Astrocyte (in vitro differentiated cells and primary cell): ENCODE measurements around the gene CCDC102B. TPM values are rescaled to one million over a fixed set of nuclear protein-coding genes. Genes with fewer than 3 reads are reported as not detected.
"Not testable (repeated sequence)": the region's sequence is repeated elsewhere in the genome, so short reads cannot be mapped to it uniquely, and the experiment has no call there.

ENCODE experiments used
- DNase-seq: peaks from one replicate; pipeline ENCODE4 v3.0.0-alpha.2; 2010; ENCODE audit warnings: low read depth
- FAIRE-seq: peaks from 2 replicates; lab custom pipeline; 2011; peaks lifted over from hg19 to GRCh38; lab: Jason Lieb, UNC
- H2AFZ ChIP-seq: 2 replicates; pipeline ENCODE4 v1.6.0; 2012; ENCODE audit warnings: low read depth, low read length, inconsistent platforms
- H3K27ac ChIP-seq: 2 replicates; pipeline ENCODE4 v1.5.1; 2011; ENCODE audit warnings: low read depth, low read length, inconsistent platforms
- H3K27me3 ChIP-seq: 2 replicates; pipeline ENCODE4 v1.6.0; 2011; ENCODE audit warnings: low read length, inconsistent platforms; ENCODE audit not compliant: insufficient read depth
- H3K36me3 ChIP-seq: 2 replicates; pipeline ENCODE4 v1.5.1; 2011; ENCODE audit warnings: low read length, inconsistent platforms; ENCODE audit not compliant: insufficient read depth
- H3K4me1 ChIP-seq: 2 replicates; pipeline ENCODE4 v1.5.1; 2011; ENCODE audit warnings: low read length, inconsistent platforms; ENCODE audit not compliant: insufficient read depth
- H3K4me2 ChIP-seq: 2 replicates; pipeline ENCODE4 v1.6.0; 2012; ENCODE audit warnings: low read length, inconsistent platforms
- H3K4me3 ChIP-seq: 2 replicates; pipeline ENCODE4 v1.5.1; 2011; ENCODE audit warnings: low read depth, mild to moderate bottlenecking, low read length, inconsistent platforms; ENCODE audit not compliant: insufficient read depth
- H3K79me2 ChIP-seq: 2 replicates; pipeline ENCODE4 v1.6.0; 2012; ENCODE audit warnings: mild to moderate bottlenecking, low read length, inconsistent platforms; ENCODE audit not compliant: insufficient read depth
- H3K9ac ChIP-seq: 2 replicates; pipeline ENCODE4 v1.6.0; 2012; ENCODE audit warnings: mild to moderate bottlenecking, low read length, inconsistent platforms
- H3K9me3 ChIP-seq: 2 replicates; pipeline ENCODE4 v1.5.1; 2012; ENCODE audit warnings: low read depth, mild to moderate bottlenecking, low read length, inconsistent platforms; ENCODE audit not compliant: insufficient read depth
- H4K20me1 ChIP-seq: 2 replicates; pipeline ENCODE4 v1.6.0; 2012; ENCODE audit warnings: low read length, inconsistent platforms; ENCODE audit not compliant: insufficient read depth
- H3K27ac Mint-ChIP-seq: one replicate; pipeline ENCODE4 v1.8.0; 2021; ENCODE audit warnings: mild to moderate bottlenecking, mixed read lengths; ENCODE audit not compliant: unreplicated experiment
- H3K27me3 Mint-ChIP-seq: one replicate; pipeline ENCODE4 v1.8.0; 2021; ENCODE audit warnings: low read depth, mixed read lengths; ENCODE audit not compliant: unreplicated experiment
- H3K36me3 Mint-ChIP-seq: one replicate; pipeline ENCODE4 v1.8.0; 2021; ENCODE audit warnings: low read depth, mixed read lengths; ENCODE audit not compliant: unreplicated experiment
- H3K4me1 Mint-ChIP-seq: one replicate; pipeline ENCODE4 v1.8.0; 2021; ENCODE audit warnings: low read depth, mixed read lengths; ENCODE audit not compliant: unreplicated experiment
- H3K4me3 Mint-ChIP-seq: one replicate; pipeline ENCODE4 v1.8.0; 2021; ENCODE audit warnings: mild to moderate bottlenecking, moderate library complexity, mixed read lengths; ENCODE audit not compliant: unreplicated experiment
- H3K9me3 Mint-ChIP-seq: one replicate; pipeline ENCODE4 v1.8.0; 2021; ENCODE audit warnings: mild to moderate bottlenecking, mixed read lengths; ENCODE audit not compliant: unreplicated experiment
- CTCF ChIP-seq: IDR thresholded peaks from 2 replicates; pipeline ENCODE4 v1.5.1; 2011; ENCODE audit warnings: low read depth, mild to moderate bottlenecking, inconsistent platforms, low read length, moderate library complexity; ENCODE audit not compliant: insufficient read depth
- EZH2 ChIP-seq: IDR thresholded peaks from 2 replicates; pipeline ENCODE4 v1.6.1; 2012; ENCODE audit warnings: mild to moderate bottlenecking, low read length, inconsistent platforms; ENCODE audit not compliant: insufficient read depth
- total RNA-seq: library from RNA; stranded (reverse); gene quantifications from 2 replicates; pipeline ENCODE4 v1.2.1, GENCODE V29; 2021

The CCDC102B gene
- total RNA-seq, 1 donor from 2014 or later, result 7.9 TPM

GRCh38 chr18:68940039-68940438, 142.2 kb downstream of the CCDC102B start:
- no peak overlapping the region for H3K4me2 ChIP-seq
- H3K9me3 ChIP-seq, result no peaks in the 10 kb centered on the region
- no peaks in the 10 kb centered on the region for H3K36me3 ChIP-seq
- no peak overlapping the region for H3K4me3 Mint-ChIP-seq
- FAIRE-seq (no peak), DNase-seq (no peak)
- no peak overlapping the region for H3K27ac Mint-ChIP-seq
- no peak overlapping the region for H2AFZ ChIP-seq
- no peaks in the 10 kb centered on the region for H4K20me1 ChIP-seq
- no peaks in the 10 kb centered on the region for H3K36me3 Mint-ChIP-seq
- no peaks in the 10 kb centered on the region for H3K4me1 ChIP-seq
- H3K27me3 ChIP-seq, result no peaks in the 10 kb centered on the region
- peaks cover 3% of the 10 kb centered on the region for H3K4me1 Mint-ChIP-seq
- H3K27me3 Mint-ChIP-seq, result no peaks in the 10 kb centered on the region
- no peak overlapping the region for H3K4me3 ChIP-seq
- H3K9ac ChIP-seq, result no peak overlapping the region
- no peaks in the 10 kb centered on the region for H3K9me3 Mint-ChIP-seq
- no peaks in the 10 kb centered on the region for H3K79me2 ChIP-seq
- TF ChIP-seq EZH2 (no peak), CTCF (no peak)
- H3K27ac ChIP-seq, result no peak overlapping the region

GRCh38 chr18:68940754-68941153, 142.9 kb downstream of the CCDC102B start:
- FAIRE-seq, result no peak
- no peak overlapping the region for H3K4me3 Mint-ChIP-seq
- DNase-seq, result no peak
- Histone ChIP-seq H3K36me3 (no peaks in the 10 kb centered on the region), H3K9ac (no peak overlapping the region), H3K4me3 (no peak overlapping the region), H3K9me3 (no peaks in the 10 kb centered on the region), H3K79me2 (no peaks in the 10 kb centered on the region), H3K4me2 (no peak overlapping the region), H3K27ac (no peak overlapping the region), H4K20me1 (no peaks in the 10 kb centered on the region), H2AFZ (no peak overlapping the region), H3K4me1 (no peaks in the 10 kb centered on the region), H3K27me3 (no peaks in the 10 kb centered on the region)
- no peaks in the 10 kb centered on the region for H3K27me3 Mint-ChIP-seq
- no peaks in the 10 kb centered on the region for H3K9me3 Mint-ChIP-seq
- no peak overlapping the region for H3K27ac Mint-ChIP-seq
- TF ChIP-seq EZH2 (no peak), CTCF (no peak)
- H3K4me1 Mint-ChIP-seq, result peaks cover 3% of the 10 kb centered on the region
- no peaks in the 10 kb centered on the region for H3K36me3 Mint-ChIP-seq

DNA sequence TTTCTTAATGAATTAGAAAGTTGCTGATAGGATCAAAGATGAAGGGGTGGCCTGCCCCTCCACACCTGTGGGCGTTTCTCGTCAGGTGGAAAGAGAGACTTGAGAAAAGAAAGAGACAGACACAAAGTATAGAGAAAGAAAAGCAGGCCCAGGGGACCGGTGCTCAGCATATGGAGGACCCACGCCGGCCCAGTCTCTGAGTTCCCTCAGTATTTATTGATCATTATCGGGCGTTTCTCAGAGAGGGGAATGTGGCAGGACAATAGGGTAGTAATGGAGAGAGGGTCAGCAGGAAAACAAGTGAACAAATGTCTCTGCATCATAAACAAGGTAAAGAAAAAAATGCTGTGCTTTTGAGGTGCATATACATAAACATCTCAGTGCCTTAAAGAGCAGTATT, 144.3 kb downstream of the CCDC102B start:
- Histone ChIP-seq H3K27ac (no peak overlapping the region), H3K4me1 (no peaks in the 10 kb centered on the region), H3K36me3 (no peaks in the 10 kb centered on the region), H3K9me3 (no peaks in the 10 kb centered on the region), H4K20me1 (no peaks in the 10 kb centered on the region), H2AFZ (no peak overlapping the region), H3K9ac (no peak overlapping the region), H3K4me3 (no peak overlapping the region), H3K27me3 (no peaks in the 10 kb centered on the region), H3K79me2 (no peaks in the 10 kb centered on the region), H3K4me2 (no peak overlapping the region)
- H3K9me3 Mint-ChIP-seq, result no peaks in the 10 kb centered on the region
- H3K4me3 Mint-ChIP-seq, result no peak overlapping the region
- no peaks in the 10 kb centered on the region for H3K36me3 Mint-ChIP-seq
- H3K27me3 Mint-ChIP-seq, result no peaks in the 10 kb centered on the region
- TF ChIP-seq EZH2 (no peak), CTCF (no peak)
- FAIRE-seq, result no peak
- no peak for DNase-seq
- H3K27ac Mint-ChIP-seq, result no peak overlapping the region
- H3K4me1 Mint-ChIP-seq, result peaks cover 3% of the 10 kb centered on the region

DNA sequence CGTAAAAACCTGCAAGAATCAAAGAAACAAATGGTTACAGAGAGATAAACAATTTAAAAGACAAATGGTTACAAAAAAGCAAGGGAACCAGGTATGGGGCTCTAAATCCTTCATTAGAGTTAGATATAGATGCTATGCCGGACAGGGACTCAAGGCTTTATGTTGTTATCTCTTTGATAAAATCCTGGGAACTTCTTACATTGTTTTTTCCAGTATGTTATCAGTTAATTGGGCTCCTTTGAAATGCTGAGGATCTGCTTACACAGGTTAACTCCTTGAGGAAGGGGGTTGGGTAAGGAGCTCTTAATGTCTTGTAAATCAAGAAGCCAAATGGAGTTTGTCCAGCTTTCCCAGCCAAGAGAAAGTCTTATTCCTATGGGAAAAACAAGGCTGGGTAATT, 146.0 kb downstream of the CCDC102B start:
- not testable (repeated sequence) for H3K27ac Mint-ChIP-seq, H3K9me3 ChIP-seq, H3K4me2 ChIP-seq

More for the DNA sequence above, 146.0 kb downstream of the CCDC102B start:
- not testable (repeated sequence) for H3K4me3 ChIP-seq, H2AFZ ChIP-seq, H3K36me3 Mint-ChIP-seq, H3K27me3 Mint-ChIP-seq, H3K79me2 ChIP-seq, DNase-seq, H3K4me1 Mint-ChIP-seq, H4K20me1 ChIP-seq, H3K9me3 Mint-ChIP-seq, H3K9ac ChIP-seq, H3K4me1 ChIP-seq, FAIRE-seq, H3K27ac ChIP-seq, H3K4me3 Mint-ChIP-seq, H3K36me3 ChIP-seq, H3K27me3 ChIP-seq
